ENCODE data around the gene LGSN. TPM values are rescaled to one million over a fixed set of nuclear protein-coding genes. Genes with fewer than 3 reads are reported as not detected.

The LGSN gene
- total and polyA plus RNA-seq, 2 of the 13 experiments (the other 11 are each of a cell fraction or from before 2014, with no cell fraction given), result 0.13 to 0.63 TPM

DNA sequence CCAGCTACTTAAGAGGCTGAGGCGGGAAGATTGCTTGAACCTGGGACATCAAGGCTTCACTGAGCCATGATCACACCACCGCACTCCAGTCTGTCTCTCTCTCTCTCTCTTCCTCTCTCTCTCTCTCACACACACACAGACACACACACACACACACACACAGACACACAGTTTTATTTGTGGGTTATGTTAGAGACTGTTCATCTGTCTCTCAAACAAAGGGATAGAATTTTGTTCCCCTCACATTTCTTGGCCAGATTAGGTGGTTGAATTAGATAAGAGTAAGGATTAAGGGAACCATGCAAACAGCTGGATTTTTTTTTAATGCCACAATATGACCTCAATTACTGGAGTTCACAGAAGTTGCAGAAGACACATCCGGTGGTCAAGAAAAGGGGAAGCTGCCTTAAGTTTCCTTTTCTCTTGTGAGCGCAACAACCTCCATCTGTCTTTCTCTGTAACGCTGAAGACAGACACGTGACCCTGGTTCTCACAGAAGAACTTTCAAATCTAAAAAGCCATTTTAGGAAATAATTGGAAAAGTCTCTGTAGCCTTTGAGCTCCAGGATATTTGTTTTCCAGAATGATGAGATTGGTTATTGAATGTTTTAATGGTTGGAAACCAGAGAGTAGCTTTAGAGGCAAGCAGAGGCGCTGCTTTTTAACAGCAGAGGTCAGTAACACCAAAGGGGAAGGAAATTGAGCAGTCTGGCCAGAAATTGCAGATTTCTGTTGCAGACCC is 32.9 kb upstream of the LGSN start (continued):
- TF ChIP-seq, protein P1, sequence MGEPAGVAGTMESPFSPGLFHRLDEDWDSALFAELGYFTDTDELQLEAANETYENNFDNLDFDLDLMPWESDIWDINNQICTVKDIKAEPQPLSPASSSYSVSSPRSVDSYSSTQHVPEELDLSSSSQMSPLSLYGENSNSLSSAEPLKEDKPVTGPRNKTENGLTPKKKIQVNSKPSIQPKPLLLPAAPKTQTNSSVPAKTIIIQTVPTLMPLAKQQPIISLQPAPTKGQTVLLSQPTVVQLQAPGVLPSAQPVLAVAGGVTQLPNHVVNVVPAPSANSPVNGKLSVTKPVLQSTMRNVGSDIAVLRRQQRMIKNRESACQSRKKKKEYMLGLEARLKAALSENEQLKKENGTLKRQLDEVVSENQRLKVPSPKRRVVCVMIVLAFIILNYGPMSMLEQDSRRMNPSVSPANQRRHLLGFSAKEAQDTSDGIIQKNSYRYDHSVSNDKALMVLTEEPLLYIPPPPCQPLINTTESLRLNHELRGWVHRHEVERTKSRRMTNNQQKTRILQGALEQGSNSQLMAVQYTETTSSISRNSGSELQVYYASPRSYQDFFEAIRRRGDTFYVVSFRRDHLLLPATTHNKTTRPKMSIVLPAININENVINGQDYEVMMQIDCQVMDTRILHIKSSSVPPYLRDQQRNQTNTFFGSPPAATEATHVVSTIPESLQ (CRISPR knock-in tag; conservative IDR thresholded peaks at IDR 0.05), result 0 out of 2 replicates have a peak, but pooled peaks have one; percentile 56
- TF ChIP-seq, protein P2, sequence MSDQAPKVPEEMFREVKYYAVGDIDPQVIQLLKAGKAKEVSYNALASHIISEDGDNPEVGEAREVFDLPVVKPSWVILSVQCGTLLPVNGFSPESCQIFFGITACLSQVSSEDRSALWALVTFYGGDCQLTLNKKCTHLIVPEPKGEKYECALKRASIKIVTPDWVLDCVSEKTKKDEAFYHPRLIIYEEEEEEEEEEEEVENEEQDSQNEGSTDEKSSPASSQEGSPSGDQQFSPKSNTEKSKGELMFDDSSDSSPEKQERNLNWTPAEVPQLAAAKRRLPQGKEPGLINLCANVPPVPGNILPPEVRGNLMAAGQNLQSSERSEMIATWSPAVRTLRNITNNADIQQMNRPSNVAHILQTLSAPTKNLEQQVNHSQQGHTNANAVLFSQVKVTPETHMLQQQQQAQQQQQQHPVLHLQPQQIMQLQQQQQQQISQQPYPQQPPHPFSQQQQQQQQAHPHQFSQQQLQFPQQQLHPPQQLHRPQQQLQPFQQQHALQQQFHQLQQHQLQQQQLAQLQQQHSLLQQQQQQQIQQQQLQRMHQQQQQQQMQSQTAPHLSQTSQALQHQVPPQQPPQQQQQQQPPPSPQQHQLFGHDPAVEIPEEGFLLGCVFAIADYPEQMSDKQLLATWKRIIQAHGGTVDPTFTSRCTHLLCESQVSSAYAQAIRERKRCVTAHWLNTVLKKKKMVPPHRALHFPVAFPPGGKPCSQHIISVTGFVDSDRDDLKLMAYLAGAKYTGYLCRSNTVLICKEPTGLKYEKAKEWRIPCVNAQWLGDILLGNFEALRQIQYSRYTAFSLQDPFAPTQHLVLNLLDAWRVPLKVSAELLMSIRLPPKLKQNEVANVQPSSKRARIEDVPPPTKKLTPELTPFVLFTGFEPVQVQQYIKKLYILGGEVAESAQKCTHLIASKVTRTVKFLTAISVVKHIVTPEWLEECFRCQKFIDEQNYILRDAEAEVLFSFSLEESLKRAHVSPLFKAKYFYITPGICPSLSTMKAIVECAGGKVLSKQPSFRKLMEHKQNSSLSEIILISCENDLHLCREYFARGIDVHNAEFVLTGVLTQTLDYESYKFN (CRISPR knock-in tag; conservative IDR thresholded peaks at IDR 0.05), result peak; percentile 29; the same call in 1 of the 2 replicates
- TF ChIP-seq NR2F6 (IDR thresholded peaks at IDR 0.05), result no peak; the same call in 1 of the 2 replicates
- TF ChIP-seq NR2F6 (CRISPR knock-in tag; IDR thresholded peaks at IDR 0.05), result peak; percentile 49; the same call in 1 of the 2 replicates
- TF ChIP-seq, protein P3, sequence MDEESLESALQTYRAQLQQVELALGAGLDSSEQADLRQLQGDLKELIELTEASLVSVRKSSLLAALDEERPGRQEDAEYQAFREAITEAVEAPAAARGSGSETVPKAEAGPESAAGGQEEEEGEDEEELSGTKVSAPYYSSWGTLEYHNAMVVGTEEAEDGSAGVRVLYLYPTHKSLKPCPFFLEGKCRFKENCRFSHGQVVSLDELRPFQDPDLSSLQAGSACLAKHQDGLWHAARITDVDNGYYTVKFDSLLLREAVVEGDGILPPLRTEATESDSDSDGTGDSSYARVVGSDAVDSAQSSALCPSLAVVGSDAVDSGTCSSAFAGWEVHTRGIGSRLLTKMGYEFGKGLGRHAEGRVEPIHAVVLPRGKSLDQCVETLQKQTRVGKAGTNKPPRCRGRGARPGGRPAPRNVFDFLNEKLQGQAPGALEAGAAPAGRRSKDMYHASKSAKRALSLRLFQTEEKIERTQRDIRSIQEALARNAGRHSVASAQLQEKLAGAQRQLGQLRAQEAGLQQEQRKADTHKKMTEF (CRISPR knock-in tag; IDR thresholded peaks at IDR 0.05), result peak; percentile 80; the same call in 1 of the 2 replicates
- TF ChIP-seq NFIB (CRISPR knock-in tag; IDR thresholded peaks at IDR 0.05; ENCODE audit: borderline replicate concordance), result no peak
- TF ChIP-seq, protein P4, sequence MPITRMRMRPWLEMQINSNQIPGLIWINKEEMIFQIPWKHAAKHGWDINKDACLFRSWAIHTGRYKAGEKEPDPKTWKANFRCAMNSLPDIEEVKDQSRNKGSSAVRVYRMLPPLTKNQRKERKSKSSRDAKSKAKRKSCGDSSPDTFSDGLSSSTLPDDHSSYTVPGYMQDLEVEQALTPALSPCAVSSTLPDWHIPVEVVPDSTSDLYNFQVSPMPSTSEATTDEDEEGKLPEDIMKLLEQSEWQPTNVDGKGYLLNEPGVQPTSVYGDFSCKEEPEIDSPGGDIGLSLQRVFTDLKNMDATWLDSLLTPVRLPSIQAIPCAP (CRISPR knock-in tag; IDR thresholded peaks at IDR 0.05; ENCODE audit: low read depth), result no peak

All from HepG2 (cell line).